ENCODE data around the gene MRAS.

The MRAS gene

GRCh38 chr3:138365253-138365555, 16.8 kb downstream of the MRAS start:
- no peak overlapping the region for H3K4me3 ChIP-seq (ENCODE audit: control insufficient read depth in 1 of 7, extremely low read depth in 1 of 7, insufficient read depth in 4 of 7, low read depth in 2 of 7, low read length in 6 of 7)
- WGBS (ENCODE audit: insufficient coverage): 95% methylated on average over 4 of the region's 4 CpGs
- POLR2A ChIA-PET: no interaction called here
- H3K4me1 ChIP-seq (ENCODE audit: control extremely low read depth in 1 of 4, control insufficient read depth in 4 of 4, insufficient read depth in 4 of 4, low read length in 3 of 4): peaks cover 0 to 6% (median 0%) of the 10 kb centered on the region in 4 experiments
- no peaks in the 10 kb centered on the region for H3K36me3 ChIP-seq (ENCODE audit: control insufficient read depth in 4 of 4, insufficient read depth in 4 of 4, low read length in 3 of 4)
- CTCF ChIA-PET: no interaction called here
- no peaks in the 10 kb centered on the region for H3K9me3 ChIP-seq (ENCODE audit: control extremely low read depth in 1 of 5, control insufficient read depth in 4 of 5, insufficient read depth in 2 of 5, low read depth in 1 of 5, low read length in 4 of 5)
- no peak for DNase-seq
- peaks cover 0 to 5% (median 0%) of the 10 kb centered on the region in 5 experiments for H3K27me3 ChIP-seq (replicated peaks in 2 of 5; ENCODE audit: control insufficient read depth in 4 of 5, insufficient read depth in 5 of 5, low read length in 4 of 5)
- no peak overlapping the region for H3K27ac ChIP-seq (ENCODE audit: insufficient read depth in 1 of 2, low read depth in 1 of 2, low read length in 2 of 2, poor library complexity in 1 of 2, severe bottlenecking in 2 of 2)

GRCh38 chr3:138366006-138366759, 17.8 kb downstream of the MRAS start:
- Histone ChIP-seq H3K36me3 (ENCODE audit: control insufficient read depth in 4 of 4, insufficient read depth in 4 of 4, low read length in 3 of 4) (no peaks in the 10 kb centered on the region), H3K27me3 (replicated peaks in 2 of 5; ENCODE audit: control insufficient read depth in 4 of 5, insufficient read depth in 5 of 5, low read length in 4 of 5) (peaks cover 0 to 9% (median 0%) of the 10 kb centered on the region in 5 experiments), H3K9me3 (ENCODE audit: control extremely low read depth in 1 of 5, control insufficient read depth in 4 of 5, insufficient read depth in 2 of 5, low read depth in 1 of 5, low read length in 4 of 5) (peaks cover 0 to 4% (median 0%) of the 10 kb centered on the region in 5 experiments), H3K4me3 (ENCODE audit: control insufficient read depth in 1 of 7, extremely low read depth in 1 of 7, insufficient read depth in 4 of 7, low read depth in 2 of 7, low read length in 6 of 7) (no peak overlapping the region), H3K4me1 (ENCODE audit: control extremely low read depth in 1 of 4, control insufficient read depth in 4 of 4, insufficient read depth in 4 of 4, low read length in 3 of 4) (peaks cover 0 to 6% (median 0%) of the 10 kb centered on the region in 4 experiments), H3K27ac (ENCODE audit: insufficient read depth in 1 of 2, low read depth in 1 of 2, low read length in 2 of 2, poor library complexity in 1 of 2, severe bottlenecking in 2 of 2) (no peak overlapping the region)
- WGBS (ENCODE audit: insufficient coverage): 86% methylated on average over 7 of the region's 8 CpGs
- ChIA-PET CTCF (no interaction called here), POLR2A (no interaction called here)
- DNase-seq: no peak

- no peak overlapping the region for H3K27ac ChIP-seq (ENCODE audit: insufficient read depth in 1 of 2, low read depth in 1 of 2, low read length in 2 of 2, poor library complexity in 1 of 2, severe bottlenecking in 2 of 2)
- CTCF ChIA-PET: interaction anchor here (1.0 kb wide), 1 partner anchor 16 kb away, joined by 3 read pairs; no protein-coding TSS in a partner anchor
- H3K9me3 ChIP-seq (ENCODE audit: control extremely low read depth in 1 of 5, control insufficient read depth in 4 of 5, insufficient read depth in 2 of 5, low read depth in 1 of 5, low read length in 4 of 5): peaks cover 0 to 4% (median 0%) of the 10 kb centered on the region in 5 experiments
- DNase-seq: no peak
- peaks cover 0 to 6% (median 0%) of the 10 kb centered on the region in 4 experiments for H3K4me1 ChIP-seq (ENCODE audit: control extremely low read depth in 1 of 4, control insufficient read depth in 4 of 4, insufficient read depth in 4 of 4, low read length in 3 of 4)
- no peak overlapping the region for H3K4me3 ChIP-seq (ENCODE audit: control insufficient read depth in 1 of 7, extremely low read depth in 1 of 7, insufficient read depth in 4 of 7, low read depth in 2 of 7, low read length in 6 of 7)
- H3K27me3 ChIP-seq (replicated peaks in 2 of 5; ENCODE audit: control insufficient read depth in 4 of 5, insufficient read depth in 5 of 5, low read length in 4 of 5): peaks cover 0 to 9% (median 0%) of the 10 kb centered on the region in 5 experiments
- POLR2A ChIA-PET: no interaction called here
- no peaks in the 10 kb centered on the region for H3K36me3 ChIP-seq (ENCODE audit: control insufficient read depth in 4 of 4, insufficient read depth in 4 of 4, low read length in 3 of 4)
- WGBS (ENCODE audit: insufficient coverage): 97% methylated on average over 7 of the region's 7 CpGs
Measured at GRCh38 chr3:138367326-138367850, 19.0 kb downstream of the MRAS start.

- Histone ChIP-seq H3K27ac (ENCODE audit: insufficient read depth in 1 of 2, low read depth in 1 of 2, low read length in 2 of 2, poor library complexity in 1 of 2, severe bottlenecking in 2 of 2) (no peak overlapping the region), H3K4me1 (ENCODE audit: control extremely low read depth in 1 of 4, control insufficient read depth in 4 of 4, insufficient read depth in 4 of 4, low read length in 3 of 4) (peaks cover 0 to 6% (median 0%) of the 10 kb centered on the region in 4 experiments), H3K36me3 (ENCODE audit: control insufficient read depth in 4 of 4, insufficient read depth in 4 of 4, low read length in 3 of 4) (no peaks in the 10 kb centered on the region), H3K9me3 (ENCODE audit: control extremely low read depth in 1 of 5, control insufficient read depth in 4 of 5, insufficient read depth in 2 of 5, low read depth in 1 of 5, low read length in 4 of 5) (peaks cover 0 to 4% (median 0%) of the 10 kb centered on the region in 5 experiments), H3K4me3 (ENCODE audit: control insufficient read depth in 1 of 7, extremely low read depth in 1 of 7, insufficient read depth in 4 of 7, low read depth in 2 of 7, low read length in 6 of 7) (no peak overlapping the region), H3K27me3 (replicated peaks in 2 of 5; ENCODE audit: control insufficient read depth in 4 of 5, insufficient read depth in 5 of 5, low read length in 4 of 5) (peaks cover 0 to 9% (median 0%) of the 10 kb centered on the region in 5 experiments)
- ChIA-PET POLR2A (no interaction called here), CTCF (interaction anchor here (1.0 kb wide), 1 partner anchor 17 kb away, joined by 3 read pairs; no protein-coding TSS in a partner anchor)
- WGBS (ENCODE audit: insufficient coverage): 42% methylated on average over 5 of the region's 5 CpGs
- DNase-seq: peak in 2 of 3 donors; percentile 46 to 58
Measured at GRCh38 chr3:138367911-138368310, 19.5 kb downstream of the MRAS start.

DNA sequence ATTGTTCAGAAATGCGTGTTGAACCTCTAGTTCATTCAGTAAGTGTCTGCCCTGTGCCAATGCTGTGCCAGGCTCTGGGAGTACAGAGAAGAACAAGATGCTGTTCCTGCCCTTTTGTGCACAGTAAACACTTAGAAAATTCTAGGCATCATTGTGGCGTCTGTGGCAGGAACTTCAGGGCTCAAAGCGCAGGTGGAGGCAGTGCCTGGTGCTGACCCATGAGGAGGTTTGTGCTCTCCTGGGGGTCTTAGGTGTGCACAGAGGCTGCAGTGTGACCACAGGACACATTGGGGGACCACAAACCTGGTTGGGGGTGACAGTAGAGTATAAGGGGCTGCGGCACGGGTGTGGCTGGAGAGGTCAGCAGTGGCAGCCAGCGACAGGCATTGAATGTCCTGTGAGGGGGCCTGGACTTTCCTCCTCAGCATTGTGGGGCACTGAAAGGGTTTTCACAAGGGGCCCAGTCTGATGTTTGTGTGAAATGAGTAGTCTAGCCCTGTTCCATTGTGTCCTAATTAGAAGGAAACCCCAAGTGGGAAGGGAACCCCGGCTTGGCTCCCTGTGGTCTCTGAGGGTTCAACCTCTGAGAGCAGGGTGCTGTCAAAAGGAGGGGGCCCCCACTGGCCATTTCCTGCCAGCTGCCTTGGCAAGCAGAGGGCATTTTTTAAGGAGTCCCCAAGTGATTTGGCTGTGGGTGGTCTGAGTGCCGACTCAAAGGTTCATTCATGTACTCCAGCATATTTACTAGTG, 20.9 kb downstream of the MRAS start:
- WGBS (ENCODE audit: insufficient coverage): 83% methylated on average over 7 of the region's 8 CpGs

GRCh38 chr3:138370321-138370720, 21.9 kb downstream of the MRAS start:
- ChIA-PET POLR2A (no interaction called here), CTCF (interaction anchor here (1.1 kb wide), 2 partner anchors 10 to 41 kb away, joined by 3 read pairs; no protein-coding TSS in a partner anchor)
- Histone ChIP-seq H3K4me3 (ENCODE audit: control insufficient read depth in 1 of 7, extremely low read depth in 1 of 7, insufficient read depth in 4 of 7, low read depth in 2 of 7, low read length in 6 of 7) (no peak overlapping the region), H3K9me3 (ENCODE audit: control extremely low read depth in 1 of 5, control insufficient read depth in 4 of 5, insufficient read depth in 2 of 5, low read depth in 1 of 5, low read length in 4 of 5) (peaks cover 0 to 4% (median 0%) of the 10 kb centered on the region in 5 experiments), H3K4me1 (ENCODE audit: control extremely low read depth in 1 of 4, control insufficient read depth in 4 of 4, insufficient read depth in 4 of 4, low read length in 3 of 4) (peaks cover 0 to 6% (median 0%) of the 10 kb centered on the region in 4 experiments), H3K27me3 (replicated peaks in 2 of 5; ENCODE audit: control insufficient read depth in 4 of 5, insufficient read depth in 5 of 5, low read length in 4 of 5) (peaks cover 0 to 5% (median 0%) of the 10 kb centered on the region in 5 experiments), H3K27ac (ENCODE audit: insufficient read depth in 1 of 2, low read depth in 1 of 2, low read length in 2 of 2, poor library complexity in 1 of 2, severe bottlenecking in 2 of 2) (no peak overlapping the region), H3K36me3 (ENCODE audit: control insufficient read depth in 4 of 4, insufficient read depth in 4 of 4, low read length in 3 of 4) (no peaks in the 10 kb centered on the region)
- DNase-seq: no peak
- WGBS (ENCODE audit: insufficient coverage): 83% methylated on average over 6 of the region's 8 CpGs

More for the DNA sequence above, 20.9 kb downstream of the MRAS start:
- Histone ChIP-seq H3K4me3 (ENCODE audit: control insufficient read depth in 1 of 7, extremely low read depth in 1 of 7, insufficient read depth in 4 of 7, low read depth in 2 of 7, low read length in 6 of 7) (no peak overlapping the region), H3K27me3 (replicated peaks in 2 of 5; ENCODE audit: control insufficient read depth in 4 of 5, insufficient read depth in 5 of 5, low read length in 4 of 5) (peaks cover 0 to 7% (median 0%) of the 10 kb centered on the region in 5 experiments), H3K36me3 (ENCODE audit: control insufficient read depth in 4 of 4, insufficient read depth in 4 of 4, low read length in 3 of 4) (no peaks in the 10 kb centered on the region), H3K4me1 (ENCODE audit: control extremely low read depth in 1 of 4, control insufficient read depth in 4 of 4, insufficient read depth in 4 of 4, low read length in 3 of 4) (peaks cover 0 to 6% (median 0%) of the 10 kb centered on the region in 4 experiments), H3K27ac (ENCODE audit: insufficient read depth in 1 of 2, low read depth in 1 of 2, low read length in 2 of 2, poor library complexity in 1 of 2, severe bottlenecking in 2 of 2) (no peak overlapping the region), H3K9me3 (ENCODE audit: control extremely low read depth in 1 of 5, control insufficient read depth in 4 of 5, insufficient read depth in 2 of 5, low read depth in 1 of 5, low read length in 4 of 5) (peaks cover 0 to 4% (median 0%) of the 10 kb centered on the region in 5 experiments)
- POLR2A ChIA-PET: no interaction called here
- DNase-seq: no peak
- CTCF ChIA-PET: no interaction called here

All from common myeloid progenitor, CD34-positive (primary cell).